H1 (cell line): ENCODE data around the gene ACTRT3. TPM values are rescaled to one million over a fixed set of nuclear protein-coding genes. Genes with fewer than 3 reads are reported as not detected.

Source experiments
- CTCF ChIA-PET: fragments of 300-600 bp; sonication (Branson Sonifier 250); formaldehyde crosslinking; loops from one replicate; lab custom pipeline; 2021; ENCODE audit not compliant: partially characterized antibody; lab: Charles Lee
- POLR2A ChIA-PET: fragments of 300-600 bp; sonication (Branson Sonifier 250); formaldehyde crosslinking; loops from one replicate; lab custom pipeline; 2021; ENCODE audit warnings: inconsistent platforms; ENCODE audit not compliant: partially characterized antibody; lab: Charles Lee
- DNase-seq, 2 experiments: peaks; one replicate each; pipeline versions ENCODE4 v3.0.0 to v3.0.0-alpha.2; 2010 to 2022; ENCODE audit warnings: low spot score in 2 of 2, low read depth in 1 of 2, mixed read lengths in 1 of 2
- FAIRE-seq: peaks from 2 replicates; lab custom pipeline; 2011; peaks lifted over from hg19 to GRCh38; lab: Jason Lieb, UNC
- H2AFZ ChIP-seq: 2 replicates; pipeline ENCODE4 v1.8.1; 2012; ENCODE audit warnings: low read length, inconsistent platforms
- H2AK5ac ChIP-seq: 2 replicates; pipeline ENCODE4 v1.6.1; 2013; ENCODE audit warnings: low read depth, low read length
- H2BK120ac ChIP-seq: replicated peaks from 2 replicates; pipeline ENCODE3; 2013; ENCODE audit warnings: low read depth, low read length, inconsistent platforms
- H2BK12ac ChIP-seq: 2 replicates; pipeline ENCODE4 v1.6.1; 2013; ENCODE audit warnings: low read depth, low read length
- H2BK15ac ChIP-seq: 2 replicates; pipeline ENCODE4 v1.6.1; 2013; ENCODE audit warnings: low read length
- H2BK20ac ChIP-seq: 2 replicates; pipeline ENCODE4 v1.6.1; 2013; ENCODE audit warnings: low read length
- H2BK5ac ChIP-seq: 2 replicates; pipeline ENCODE4 v1.6.1; 2013; ENCODE audit warnings: low read depth, low read length
- H3K14ac ChIP-seq: 2 replicates; pipeline ENCODE4 v1.6.1; 2013; ENCODE audit warnings: inconsistent platforms; ENCODE audit not compliant: insufficient read length
- H3K18ac ChIP-seq: 2 replicates; pipeline ENCODE4 v1.6.1; 2013; ENCODE audit warnings: low read length; ENCODE audit errors: extremely low read depth
- H3K23ac ChIP-seq: 2 replicates; pipeline ENCODE4 v1.6.1; 2013; ENCODE audit warnings: inconsistent platforms; ENCODE audit not compliant: insufficient read length
- H3K23me2 ChIP-seq: 2 replicates; pipeline ENCODE4 v1.6.1; 2013; ENCODE audit warnings: low read depth, low read length
- H3K27ac ChIP-seq: 2 replicates; pipeline ENCODE4 v1.6.1; 2011; ENCODE audit warnings: low read depth, low read length, inconsistent platforms
- H3K27me3 ChIP-seq, 4 experiments: replicated peaks in 1 of 4; 1 replicate in 1 of 4; 2 replicates in 3 of 4; pipeline versions ENCODE4 v1.6.1 to v1.8.1; 2011 to 2013; ENCODE audit warnings: low read length in 3 of 4, mild to moderate bottlenecking in 3 of 4, inconsistent platforms in 2 of 4, mixed read lengths in 2 of 4, moderate library complexity in 1 of 4; ENCODE audit not compliant: control insufficient read depth in 3 of 4, insufficient read depth in 3 of 4; ENCODE audit errors: extremely low read depth in 1 of 4
- H3K36me3 ChIP-seq, 4 experiments: 2 replicates each; pipeline versions ENCODE4 v1.6.1 to v1.8.1; 2011 to 2013; ENCODE audit warnings: mild to moderate bottlenecking in 4 of 4, low read length in 3 of 4, moderate library complexity in 2 of 4, control low read depth in 1 of 4, inconsistent platforms in 1 of 4; ENCODE audit not compliant: insufficient read depth in 4 of 4, control insufficient read depth in 2 of 4
- H3K4ac ChIP-seq: replicated peaks from 2 replicates; pipeline ENCODE3; 2013; ENCODE audit warnings: low read length, low read depth, mixed read lengths, inconsistent platforms; ENCODE audit not compliant: insufficient read length
- H3K4me1 ChIP-seq, 4 experiments: replicated peaks in 1 of 4; 1 replicate in 1 of 4; 2 replicates in 3 of 4; pipeline versions ENCODE4 v1.6.1 to v1.8.1; 2011 to 2013; ENCODE audit warnings: low read length in 3 of 4, inconsistent platforms in 2 of 4, mixed read lengths in 1 of 4; ENCODE audit not compliant: insufficient read depth in 4 of 4, control insufficient read depth in 3 of 4
- H3K4me2 ChIP-seq, 2 experiments: 2 replicates each; pipeline versions ENCODE4 v1.6.1 to v1.8.1; 2011 to 2013; ENCODE audit warnings: low read depth in 2 of 2, low read length in 2 of 2, control low read depth in 1 of 2, inconsistent platforms in 1 of 2, mild to moderate bottlenecking in 1 of 2; ENCODE audit not compliant: insufficient read depth in 1 of 2
- H3K4me3 ChIP-seq, 4 experiments: fragments of 200-600, 300-600 bp in 1 of 4; sonication (generic), shearing (Covaris generic), sonication (Bioruptor Twin) in 1 of 4; 2 replicates each; pipeline versions ENCODE4 v1.5.1 to v1.8.1; 2011 to 2016; ENCODE audit warnings: low read length in 4 of 4, low read depth in 3 of 4, control low read depth in 2 of 4, inconsistent platforms in 2 of 4, mild to moderate bottlenecking in 2 of 4, mixed read lengths in 1 of 4, moderate library complexity in 1 of 4; ENCODE audit not compliant: insufficient read depth in 2 of 4; ENCODE audit errors: extremely low read depth in 1 of 4
- H3K56ac ChIP-seq: replicated peaks from 2 replicates; pipeline ENCODE3; 2013; ENCODE audit warnings: low read depth, mild to moderate bottlenecking, mixed read lengths, low read length, inconsistent platforms; ENCODE audit not compliant: insufficient read length
- H3K79me1 ChIP-seq: 2 replicates; pipeline ENCODE4 v1.6.1; 2013; ENCODE audit warnings: low read depth, low read length, control low read depth
- H3K79me2 ChIP-seq, 2 experiments: 2 replicates each; pipeline versions ENCODE4 v1.6.1 to v1.8.1; 2012 to 2013; ENCODE audit warnings: low read length in 2 of 2, mild to moderate bottlenecking in 2 of 2, inconsistent platforms in 1 of 2; ENCODE audit not compliant: insufficient read depth in 2 of 2, control insufficient read depth in 1 of 2
- H3K9ac ChIP-seq, 4 experiments: replicated peaks in 1 of 4; 1 replicate in 1 of 4; 2 replicates in 3 of 4; pipeline versions ENCODE4 v1.6.1 to v1.8.1; 2011 to 2013; ENCODE audit warnings: low read depth in 3 of 4, low read length in 3 of 4, control low read depth in 2 of 4, mild to moderate bottlenecking in 2 of 4, moderate library complexity in 2 of 4, inconsistent platforms in 1 of 4; ENCODE audit errors: extremely low read depth in 1 of 4
- H3K9me3 ChIP-seq, 2 experiments: 2 replicates each; pipeline versions ENCODE4 v1.6.1 to v1.8.1; 2012 to 2013; ENCODE audit warnings: mild to moderate bottlenecking in 2 of 2, moderate library complexity in 2 of 2, control low read depth in 1 of 2, inconsistent platforms in 1 of 2, low read depth in 1 of 2, low read length in 1 of 2, mixed read lengths in 1 of 2; ENCODE audit not compliant: insufficient read depth in 2 of 2
- H4K20me1 ChIP-seq, 2 experiments: replicated peaks in 1 of 2; 2 replicates each; pipeline versions ENCODE3 to v1.8.1; 2011 to 2013; ENCODE audit warnings: inconsistent platforms in 2 of 2, low read length in 2 of 2, mild to moderate bottlenecking in 1 of 2; ENCODE audit not compliant: insufficient read depth in 2 of 2, control insufficient read depth in 1 of 2
- H4K5ac ChIP-seq: 2 replicates; pipeline ENCODE4 v1.6.1; 2013; ENCODE audit warnings: low read length, low read depth, mixed read lengths, inconsistent platforms; ENCODE audit not compliant: insufficient read length
- H4K8ac ChIP-seq: 2 replicates; pipeline ENCODE4 v1.8.0; 2013; ENCODE audit warnings: mild to moderate bottlenecking, moderate library complexity, low read length, inconsistent platforms; ENCODE audit not compliant: insufficient read depth; ENCODE audit errors: extremely low read depth
- H4K91ac ChIP-seq: replicated peaks from 2 replicates; pipeline ENCODE3; 2013; ENCODE audit warnings: low read length, mixed read lengths, inconsistent platforms; ENCODE audit not compliant: insufficient read length
- EZH2 ChIP-seq: fragments of 200-600 bp; sonication (generic); IDR thresholded peaks from 2 replicates; pipeline ENCODE4 v1.7.1; 2012; ENCODE audit warnings: low read depth, mild to moderate bottlenecking, moderate library complexity, low read length, inconsistent platforms; ENCODE audit not compliant: severe bottlenecking
- POLR2AphosphoS5 ChIP-seq: IDR thresholded peaks from 2 replicates; pipeline ENCODE4 v1.6.1; 2011; ENCODE audit warnings: low read depth, low read length
- POU5F1 ChIP-seq: IDR thresholded peaks from 2 replicates; pipeline ENCODE4 v1.6.1; 2011; ENCODE audit warnings: low read depth, mild to moderate bottlenecking, low read length, moderate library complexity
- RXRA ChIP-seq: IDR thresholded peaks from 2 replicates; pipeline ENCODE4 v1.6.1; 2011; ENCODE audit warnings: low read depth, mild to moderate bottlenecking, low read length, moderate library complexity; ENCODE audit not compliant: insufficient read depth
- WGBS, 2 experiments: shearing (Covaris generic) in 1 of 2; methylation state at CpG; one replicate each; pipeline versions ENCODE4 v1.1.6 to v1.1.7; 2013 to 2015; ENCODE audit warnings: low lambda C conversion rate in 2 of 2, mixed read lengths in 2 of 2, inconsistent platforms in 1 of 2, low coverage in 1 of 2, missing lambda C conversion rate in 1 of 2; ENCODE audit not compliant: insufficient replicate concordance in 2 of 2, insufficient coverage in 1 of 2, insufficient read length in 1 of 2; ENCODE audit errors: extremely low coverage in 1 of 2, missing lambda C conversion rate in 1 of 2; 5-methylcytosine and 5-hydroxymethylcytosine counted together
- polyA plus RNA-seq, 7 experiments: library from polyadenylated mRNA; depleted of rRNA in 3 of 7; stranded (reverse) in 5 of 7; unstranded in 2 of 7; fragments of >200 nt in 5 of 7; fragments of 200-250 nt in 2 of 7; gene quantifications; 1 replicate in 5 of 7; 2 replicates in 1 of 7; 4 replicates in 1 of 7; pipeline versions ENCODE4 v1.2.1 to v1.2.3, GENCODE V29; 2011 to 2013; ENCODE audit warnings: missing spikeins in 2 of 7, mixed read lengths in 2 of 7
- total RNA-seq: library from RNA; stranded (reverse); fragmentation: NEBNext Ultra II Directional; extraction: Animal tissue kit (Norgen Biotek cat#: 25700); gene quantifications from 2 replicates; pipeline ENCODE4 v1.2.1, GENCODE V29; 2021

Gene ACTRT3
- total and polyA plus RNA-seq, 2 of the 8 experiments (the other 6 are each of a cell fraction or from before 2014, with no cell fraction given) = 3.4 to 5.9 TPM

DNA sequence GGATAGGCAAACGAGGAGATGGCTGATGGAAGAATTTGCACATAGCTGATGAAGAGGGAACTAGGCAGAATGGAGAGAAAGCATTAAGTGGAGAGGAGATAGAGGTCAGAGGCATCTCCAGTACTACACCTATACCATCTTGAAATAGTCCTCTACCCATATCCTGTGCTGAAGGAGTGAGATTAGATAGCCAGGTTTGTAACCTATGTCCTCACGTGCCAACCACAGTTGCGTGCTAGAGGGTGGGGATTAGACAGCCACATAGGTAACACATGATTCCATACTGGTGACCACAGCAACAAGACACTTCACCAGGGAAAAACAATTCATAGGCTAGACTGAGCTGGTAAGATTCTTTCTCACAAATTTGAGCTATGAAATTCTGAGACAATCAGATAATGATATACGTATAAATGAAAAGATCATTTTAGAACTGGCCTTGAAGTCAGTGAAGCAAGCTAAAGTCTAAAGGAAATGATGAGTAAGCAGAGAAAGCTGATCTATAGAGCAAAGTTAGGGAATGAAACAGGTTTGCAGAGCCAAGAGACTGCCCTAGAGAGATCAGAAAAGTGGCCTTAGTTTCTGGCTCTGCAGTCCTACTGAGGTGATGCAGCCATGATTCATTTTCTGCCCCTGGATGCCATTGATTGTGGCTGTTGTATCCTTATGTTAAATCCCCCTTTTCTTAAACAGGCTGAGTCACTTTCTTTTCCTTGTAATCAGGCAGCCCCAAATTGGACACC lies 21.5 kb upstream of the ACTRT3 start:
- no peak overlapping the region for H3K4me2 ChIP-seq
- H3K27ac ChIP-seq = no peak overlapping the region
- DNase-seq (no peak), FAIRE-seq (no peak)
- H3K9ac ChIP-seq = no peak overlapping the region
- no peaks in the 10 kb centered on the region for H3K79me2 ChIP-seq
- CTCF ChIA-PET = interaction anchor here (0.6 to 1.0 kb wide), 2 partner anchors 11 to 218 kb away, joined by 3 read pairs; no protein-coding TSS in a partner anchor
- H2AFZ ChIP-seq = no peak overlapping the region
- 98% methylated on average over 4 of the region's 4 CpGs; no CpG with 5 or more reads in 1 of the 2 experiments for WGBS, 2 experiments
- H4K20me1 ChIP-seq = no peaks in the 10 kb centered on the region
- H2AK5ac ChIP-seq = no peak overlapping the region
- no peak overlapping the region for H2BK120ac ChIP-seq
- no peak overlapping the region for H2BK5ac ChIP-seq
- H2BK12ac ChIP-seq = no peak overlapping the region
- H3K14ac ChIP-seq = no peak overlapping the region
- POLR2A ChIA-PET = interaction anchor here (1.0 to 1.6 kb wide), 8 partner anchors 8 to 176 kb away, joined by 3 to 6 read pairs (median 4); no protein-coding TSS in a partner anchor
- H3K27me3 ChIP-seq = no peaks in the 10 kb centered on the region
- H2BK20ac ChIP-seq = no peak overlapping the region
- H3K9me3 ChIP-seq = no peaks in the 10 kb centered on the region
- H3K79me1 ChIP-seq = no peaks in the 10 kb centered on the region
- H3K4me3 ChIP-seq = no peak overlapping the region
- no peak overlapping the region for H4K91ac ChIP-seq
- no peak overlapping the region for H4K5ac ChIP-seq
- H2BK15ac ChIP-seq = no peak overlapping the region
- no peaks in the 10 kb centered on the region for H3K4me1 ChIP-seq
- H3K4ac ChIP-seq = no peak overlapping the region
- H3K18ac ChIP-seq = no peak overlapping the region
- peaks cover 0 to 39% (median 13%) of the 10 kb centered on the region in 4 experiments; a peak in 4 of 8 replicates for H3K36me3 ChIP-seq
- H3K23ac ChIP-seq = no peak overlapping the region
- H3K56ac ChIP-seq = no peak overlapping the region
- H3K23me2 ChIP-seq = no peaks in the 10 kb centered on the region
- H4K8ac ChIP-seq = no peak overlapping the region
- TF ChIP-seq RXRA (no peak), POU5F1 (no peak), POLR2AphosphoS5 (no peak), EZH2 (no peak)
